Activated naive CD8-positive, alpha-beta T cell (primary cell): ENCODE data around the gene MFSD2B.

ENCODE experiments used
- H3K27ac Mint-ChIP-seq: one replicate; pipeline ENCODE4 v1.8.0; 2021; ENCODE audit warnings: mixed read lengths
- H3K27me3 Mint-ChIP-seq: one replicate; pipeline ENCODE4 v1.8.0; 2021; ENCODE audit warnings: mixed read lengths
- H3K36me3 Mint-ChIP-seq: one replicate; pipeline ENCODE4 v1.8.0; 2021; ENCODE audit warnings: mixed read lengths
- H3K4me1 Mint-ChIP-seq: one replicate; pipeline ENCODE4 v1.8.0; 2021; ENCODE audit warnings: low read depth, mixed read lengths
- H3K4me3 Mint-ChIP-seq: one replicate; pipeline ENCODE4 v1.8.0; 2021; ENCODE audit warnings: mild to moderate bottlenecking, mixed read lengths
- H3K9me3 Mint-ChIP-seq: one replicate; pipeline ENCODE4 v1.8.0; 2021; ENCODE audit warnings: low read depth, mixed read lengths

MFSD2B gene

GRCh38 chr2:24055750-24056149 is 45.9 kb downstream of the MFSD2B start:
- Mint-ChIP-seq H3K9me3 (no peaks in the 10 kb centered on the region), H3K4me3 (no peak overlapping the region), H3K36me3 (no peaks in the 10 kb centered on the region), H3K27ac (no peak overlapping the region), H3K27me3 (peaks cover 1% of the 10 kb centered on the region), H3K4me1 (no peaks in the 10 kb centered on the region)

GRCh38 chr2:24058564-24059271 is 48.8 kb downstream of the MFSD2B start:
- no peaks in the 10 kb centered on the region for H3K36me3 Mint-ChIP-seq
- no peaks in the 10 kb centered on the region for H3K4me1 Mint-ChIP-seq
- no peaks in the 10 kb centered on the region for H3K27me3 Mint-ChIP-seq
- no peaks in the 10 kb centered on the region for H3K9me3 Mint-ChIP-seq
- H3K4me3 Mint-ChIP-seq, result no peak overlapping the region
- no peak overlapping the region for H3K27ac Mint-ChIP-seq

- H3K27ac Mint-ChIP-seq, result no peak overlapping the region
- H3K27me3 Mint-ChIP-seq, result no peaks in the 10 kb centered on the region
- H3K36me3 Mint-ChIP-seq, result peaks cover 2% of the 10 kb centered on the region
- no peak overlapping the region for H3K4me3 Mint-ChIP-seq
- H3K9me3 Mint-ChIP-seq, result no peaks in the 10 kb centered on the region
- no peaks in the 10 kb centered on the region for H3K4me1 Mint-ChIP-seq
Observed at GRCh38 chr2:24065341-24065740, 55.5 kb downstream of the MFSD2B start.

GRCh38 chr2:24072259-24072658 is 62.4 kb downstream of the MFSD2B start:
- Mint-ChIP-seq H3K4me1 (peaks cover 29% of the 10 kb centered on the region), H3K9me3 (no peaks in the 10 kb centered on the region), H3K36me3 (peaks cover 3% of the 10 kb centered on the region), H3K27me3 (no peaks in the 10 kb centered on the region), H3K4me3 (no peak overlapping the region), H3K27ac (no peak overlapping the region)

GRCh38 chr2:24073816-24074215 is 63.9 kb downstream of the MFSD2B start:
- peaks cover 32% of the 10 kb centered on the region for H3K4me1 Mint-ChIP-seq
- no peaks in the 10 kb centered on the region for H3K9me3 Mint-ChIP-seq
- peak overlapping the region; percentile 12 for H3K4me3 Mint-ChIP-seq
- peaks cover 3% of the 10 kb centered on the region for H3K36me3 Mint-ChIP-seq
- H3K27ac Mint-ChIP-seq, result no peak overlapping the region
- H3K27me3 Mint-ChIP-seq, result no peaks in the 10 kb centered on the region

- peak overlapping the region; percentile 98 for H3K27ac Mint-ChIP-seq
- H3K4me1 Mint-ChIP-seq, result peaks cover 32% of the 10 kb centered on the region
- H3K9me3 Mint-ChIP-seq, result no peaks in the 10 kb centered on the region
- H3K27me3 Mint-ChIP-seq, result no peaks in the 10 kb centered on the region
- H3K4me3 Mint-ChIP-seq, result peak overlapping the region; percentile 100
- peaks cover 3% of the 10 kb centered on the region for H3K36me3 Mint-ChIP-seq
Observed at GRCh38 chr2:24075259-24075658, 65.4 kb downstream of the MFSD2B start.
